B cell (primary cell): ENCODE measurements around the gene ABHD5. TPM values are rescaled to one million over a fixed set of nuclear protein-coding genes. Genes with fewer than 3 reads are reported as not detected.

ENCODE experiments used
- ATAC-seq: fragments of 200-7000 bp; cut with Tn5 transposase; one replicate; pipeline ENCODE4 v1.10.0; 2021; ENCODE audit warnings: low read depth, mild to moderate bottlenecking, moderate number of reproducible peaks, moderate library complexity
- CTCF ChIA-PET: fragments of 350-600 bp; sonication (Branson Sonifier 250); formaldehyde crosslinking; loops from one replicate; lab custom pipeline; 2021; ENCODE audit warnings: antibody characterized with exemption, inconsistent platforms; lab: Charles Lee
- POLR2A ChIA-PET: fragments of 350-600 bp; sonication (Branson Sonifier 250); formaldehyde crosslinking; loops from one replicate; lab custom pipeline; 2021; ENCODE audit warnings: antibody characterized with exemption; lab: Charles Lee
- DNase-seq: peaks from one replicate; pipeline ENCODE4 v3.0.0; 2013
- H2AFZ ChIP-seq: 2 replicates; pipeline ENCODE4 v1.6.1; 2012; ENCODE audit warnings: mild to moderate bottlenecking, low read depth, low read length; ENCODE audit not compliant: insufficient read depth, poor library complexity, severe bottlenecking
- H3K27ac ChIP-seq, 2 donors: 1 replicate in 1 of 2; 2 replicates in 1 of 2; pipeline ENCODE4 v1.5.1; 2012 to 2013; ENCODE audit warnings: low read length in 2 of 2, mild to moderate bottlenecking in 2 of 2, moderate library complexity in 1 of 2
- H3K27me3 ChIP-seq, 4 experiments: fragments of 200-600 bp in 1 of 4; sonication (generic) in 1 of 4; replicated peaks in 1 of 4; 1 replicate in 2 of 4; 2 replicates in 2 of 4; pipeline versions ENCODE4 v1.6.1 to v1.7.0; 2013 to 2016; ENCODE audit warnings: low read length in 3 of 4, mild to moderate bottlenecking in 2 of 4, mixed read lengths in 1 of 4, moderate library complexity in 1 of 4; ENCODE audit not compliant: insufficient read depth in 4 of 4, control insufficient read depth in 3 of 4; ENCODE audit errors: control extremely low read depth in 1 of 4
- H3K36me3 ChIP-seq, 2 experiments: replicated peaks in 1 of 2; 1 replicate in 1 of 2; 2 replicates in 1 of 2; pipeline versions ENCODE4 v1.6.1 to v1.7.1; 2013; ENCODE audit warnings: low read length in 1 of 2; ENCODE audit not compliant: insufficient read depth in 2 of 2, control insufficient read depth in 1 of 2; ENCODE audit errors: control extremely low read depth in 1 of 2, extremely low read depth in 1 of 2
- H3K4me1 ChIP-seq, 2 donors: fragments of 200-600 bp in 1 of 2; sonication (generic) in 1 of 2; 1 replicate in 1 of 2; 2 replicates in 1 of 2; pipeline versions ENCODE4 v1.5.1 to v1.6.1; 2013 to 2017; ENCODE audit warnings: low read length in 2 of 2; ENCODE audit not compliant: control insufficient read depth in 2 of 2, insufficient read depth in 2 of 2
- H3K4me2 ChIP-seq: replicated peaks from 2 replicates; pipeline ENCODE3; 2012; ENCODE audit warnings: mild to moderate bottlenecking, low read depth, low read length; ENCODE audit not compliant: poor library complexity, severe bottlenecking
- H3K4me3 ChIP-seq, 5 experiments: fragments of 200-600 bp in 1 of 5; sonication (generic) in 1 of 5; 1 replicate in 3 of 5; 2 replicates in 2 of 5; pipeline versions ENCODE4 v1.5.1 to v1.7.0; 2011 to 2016; ENCODE audit warnings: low read length in 4 of 5, mild to moderate bottlenecking in 4 of 5, low read depth in 2 of 5, control low read depth in 1 of 5, moderate library complexity in 1 of 5; ENCODE audit not compliant: insufficient read depth in 1 of 5; ENCODE audit errors: control extremely low read depth in 1 of 5, extremely low read depth in 1 of 5
- H3K79me2 ChIP-seq: fragments of 200-600 bp; sonication (generic); one replicate; pipeline ENCODE4 v1.6.0; 2016; ENCODE audit warnings: low read length; ENCODE audit not compliant: control insufficient read depth, insufficient read depth
- H3K9ac ChIP-seq: fragments of 200-600 bp; sonication (generic); 2 replicates; pipeline ENCODE4 v1.6.1; 2017; ENCODE audit warnings: mild to moderate bottlenecking, low read length, moderate library complexity
- H3K9me3 ChIP-seq, 3 donors: one replicate each; pipeline versions ENCODE4 v1.6.1 to v1.7.1; 2013; ENCODE audit warnings: low read length in 2 of 3; ENCODE audit not compliant: control insufficient read depth in 2 of 3, insufficient read depth in 1 of 3; ENCODE audit errors: control extremely low read depth in 1 of 3
- H4K20me1 ChIP-seq: 2 replicates; pipeline ENCODE4 v1.6.0; 2012; ENCODE audit warnings: mild to moderate bottlenecking, low read length; ENCODE audit not compliant: insufficient read depth, control insufficient read depth, poor library complexity, severe bottlenecking
- H3K27ac Mint-ChIP-seq: one replicate; pipeline ENCODE4 v1.8.0; 2021; ENCODE audit warnings: mixed read lengths
- H3K27me3 Mint-ChIP-seq: one replicate; pipeline ENCODE4 v1.8.0; 2021; ENCODE audit warnings: mixed read lengths
- H3K4me1 Mint-ChIP-seq: one replicate; pipeline ENCODE4 v1.8.0; 2021; ENCODE audit warnings: mixed read lengths
- H3K4me3 Mint-ChIP-seq: one replicate; pipeline ENCODE4 v1.8.0; 2021; ENCODE audit warnings: mixed read lengths
- H3K9me3 Mint-ChIP-seq: one replicate; pipeline ENCODE4 v1.8.0; 2022; ENCODE audit warnings: mixed read lengths; ENCODE audit not compliant: insufficient read depth
- CTCF ChIP-seq: fragments of 200-600 bp; IDR thresholded peaks from one replicate; pipeline ENCODE4 v1.8.0; 2022; ENCODE audit warnings: antibody characterized with exemption, mild to moderate bottlenecking
- EZH2 ChIP-seq: IDR thresholded peaks from 2 replicates; pipeline ENCODE4 v1.6.1; 2012; ENCODE audit warnings: borderline replicate concordance, low read depth, mild to moderate bottlenecking, moderate library complexity, low read length; ENCODE audit not compliant: insufficient read depth, poor library complexity, severe bottlenecking
- WGBS: methylation state at CpG from one replicate; pipeline ENCODE4 v1.1.5; 2013; ENCODE audit warnings: missing lambda C conversion rate; ENCODE audit not compliant: insufficient coverage; 5-methylcytosine and 5-hydroxymethylcytosine counted together
- intact Hi-C: fragments of 100-400 bp; cut with micrococcal nuclease; formaldehyde crosslinking; loops from one replicate; pipeline ENCODE4 v1.10.0; 2022
- polyA plus RNA-seq: library from polyadenylated mRNA; depleted of rRNA; stranded (reverse); fragments of >200 nt; gene quantifications from 2 replicates; pipeline ENCODE4 v1.2.3, GENCODE V29; 2012
- total RNA-seq, 2 donors: library from RNA; stranded (reverse); fragments of 120-200 nt in 1 of 2; gene quantifications; 1 replicate in 1 of 2; 2 replicates in 1 of 2; pipeline versions ENCODE4 v1.2.3 to v1.2.4, GENCODE V29; 2013 to 2022

Gene ABHD5
- total and polyA plus RNA-seq, 2 donors (not counting 1 experiment from before 2014, with no cell fraction given) = 4.7 to 12.1 TPM

GRCh38 chr3:43735618-43736017, 44.9 kb downstream of the ABHD5 start:
- Mint-ChIP-seq H3K27ac (no peak overlapping the region), H3K4me3 (no peak overlapping the region), H3K9me3 (no peaks in the 10 kb centered on the region), H3K4me1 (no peaks in the 10 kb centered on the region), H3K27me3 (no peaks in the 10 kb centered on the region)
- DNase-seq = no peak
- Histone ChIP-seq H3K9ac (no peak overlapping the region), H3K4me2 (no peak overlapping the region), H3K36me3 (no peaks in the 10 kb centered on the region), H3K27me3 (no peaks in the 10 kb centered on the region), H3K9me3 (no peaks in the 10 kb centered on the region), H3K27ac (no peak overlapping the region), H3K4me1 (no peaks in the 10 kb centered on the region), H3K4me3 (no peak overlapping the region), H4K20me1 (no peaks in the 10 kb centered on the region), H2AFZ (no peak overlapping the region), H3K79me2 (no peaks in the 10 kb centered on the region)
- no peak for ATAC-seq
- intact Hi-C loops = no loop called here
- ChIA-PET POLR2A (no interaction called here), CTCF (no interaction called here)
- WGBS = 100% methylated on average over 1 of the region's 4 CpGs
- TF ChIP-seq EZH2 = no peak
- no peak for TF ChIP-seq CTCF

- peaks cover 4% of the 10 kb centered on the region for H3K27me3 Mint-ChIP-seq
- H3K27ac ChIP-seq = no peak overlapping the region
- no peak overlapping the region for H2AFZ ChIP-seq
- no peaks in the 10 kb centered on the region for H3K9me3 Mint-ChIP-seq
- DNase-seq = no peak
- no peaks in the 10 kb centered on the region for H3K4me1 Mint-ChIP-seq
- intact Hi-C loops = no loop called here
- ChIA-PET POLR2A (no interaction called here), CTCF (interaction anchor here (0.6 kb wide), 1 partner anchor 229 kb away, joined by 4 read pairs; no protein-coding TSS in a partner anchor)
- no peaks in the 10 kb centered on the region for H3K36me3 ChIP-seq
- H3K4me2 ChIP-seq = no peak overlapping the region
- H3K4me1 ChIP-seq = no peaks in the 10 kb centered on the region
- no peaks in the 10 kb centered on the region for H4K20me1 ChIP-seq
- H3K79me2 ChIP-seq = no peaks in the 10 kb centered on the region
- no peak overlapping the region for H3K4me3 Mint-ChIP-seq
- no peak overlapping the region for H3K9ac ChIP-seq
- no peak for ATAC-seq
- no peaks in the 10 kb centered on the region for H3K27me3 ChIP-seq
- 98% methylated on average over 7 of the region's 8 CpGs for WGBS
- no peak overlapping the region for H3K4me3 ChIP-seq
- H3K9me3 ChIP-seq = no peaks in the 10 kb centered on the region
- TF ChIP-seq EZH2 (no peak), CTCF (no peak)
- no peak overlapping the region for H3K27ac Mint-ChIP-seq
Measured at GRCh38 chr3:43736558-43737440, 46.1 kb downstream of the ABHD5 start.
